Measurements from ENCODE around the gene NR4A2.
"Not testable (repeated sequence)": the region's sequence is repeated elsewhere in the genome, so short reads cannot be mapped to it uniquely, and the experiment has no call there.

The NR4A2 gene

DNA sequence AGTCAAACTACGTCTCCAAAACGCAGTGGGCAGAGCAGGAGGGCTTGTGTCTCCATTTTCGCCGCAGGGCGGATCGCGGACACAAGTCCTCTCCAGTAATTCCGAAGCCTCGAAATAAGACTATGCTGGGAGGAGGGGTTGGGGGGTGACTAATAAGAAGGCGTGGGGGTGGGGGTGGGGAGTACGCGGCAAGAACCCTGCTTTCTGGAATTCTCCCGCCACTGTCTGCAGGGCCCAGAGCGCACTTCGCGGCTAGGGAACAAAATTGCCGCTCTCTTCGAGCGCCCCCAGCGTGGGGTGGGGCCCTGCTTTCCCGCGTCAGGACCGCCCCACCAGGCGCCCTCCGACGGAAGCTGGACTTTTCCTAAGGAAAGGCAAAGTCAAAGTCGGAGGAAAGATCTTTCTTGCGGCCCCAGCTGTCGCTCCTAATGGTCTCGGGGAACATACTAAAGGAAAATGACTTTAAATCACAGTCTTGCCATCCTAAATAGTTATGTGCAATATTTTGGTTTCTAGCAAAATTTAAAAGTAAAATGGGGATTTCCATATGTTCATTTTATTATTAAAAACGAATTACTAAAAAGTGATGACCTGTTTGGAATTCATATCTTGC is 11.9 kb downstream of the NR4A2 start:
- no peak for DNase-seq

DNA sequence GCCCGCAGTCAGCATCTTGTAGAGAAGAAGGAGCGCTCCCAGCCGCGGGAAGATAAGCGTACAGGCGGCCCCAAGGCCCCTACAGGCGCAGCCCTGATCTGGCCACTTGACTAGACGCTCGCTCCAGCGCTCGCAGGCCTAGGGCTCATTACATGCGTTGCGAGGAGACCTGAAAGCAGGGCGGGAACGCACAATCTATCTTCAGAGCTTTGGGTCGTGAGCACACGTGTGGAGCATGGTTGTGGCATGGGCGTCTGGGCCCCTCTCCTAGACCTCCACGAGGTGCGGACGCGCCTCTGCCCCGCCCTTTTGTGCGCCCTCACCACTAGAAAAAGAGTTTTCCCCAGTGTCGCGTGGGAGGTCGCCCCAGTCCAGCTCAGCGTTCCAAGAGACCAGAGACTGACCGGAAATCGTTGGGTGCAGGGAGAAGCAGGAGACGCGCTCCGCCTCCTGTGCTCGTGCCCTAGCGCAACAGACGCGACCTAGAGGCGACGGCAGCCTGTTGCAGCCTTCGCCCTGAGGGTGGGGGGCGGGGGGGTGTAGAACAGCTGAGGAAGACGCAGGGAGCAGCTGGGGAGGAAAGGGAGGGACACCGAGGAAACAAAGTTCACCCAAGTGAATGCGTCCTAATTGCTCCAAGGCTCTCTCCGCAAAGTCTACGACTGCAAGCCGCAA is 12.6 kb downstream of the NR4A2 start:
- DNase-seq = no peak

DNA sequence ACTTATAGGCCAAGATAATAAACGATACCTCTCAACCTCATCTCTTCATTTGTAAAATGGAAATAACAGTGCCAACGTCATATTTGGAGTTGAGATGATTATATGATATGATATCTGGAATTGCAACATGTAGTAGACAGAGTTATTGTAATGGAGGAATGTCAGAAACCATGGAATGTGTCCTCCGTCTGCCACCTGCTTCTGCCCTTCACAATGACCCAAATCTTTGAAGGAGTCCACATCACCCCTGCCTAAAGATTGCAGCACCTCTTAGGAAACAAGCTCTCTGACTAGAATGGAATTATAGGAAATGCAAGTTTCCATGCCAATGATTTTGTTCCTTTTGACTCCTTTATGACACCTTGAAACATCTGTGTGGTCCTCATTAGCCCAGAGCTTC is 14.9 kb downstream of the NR4A2 start:
- no peak for DNase-seq

DNA sequence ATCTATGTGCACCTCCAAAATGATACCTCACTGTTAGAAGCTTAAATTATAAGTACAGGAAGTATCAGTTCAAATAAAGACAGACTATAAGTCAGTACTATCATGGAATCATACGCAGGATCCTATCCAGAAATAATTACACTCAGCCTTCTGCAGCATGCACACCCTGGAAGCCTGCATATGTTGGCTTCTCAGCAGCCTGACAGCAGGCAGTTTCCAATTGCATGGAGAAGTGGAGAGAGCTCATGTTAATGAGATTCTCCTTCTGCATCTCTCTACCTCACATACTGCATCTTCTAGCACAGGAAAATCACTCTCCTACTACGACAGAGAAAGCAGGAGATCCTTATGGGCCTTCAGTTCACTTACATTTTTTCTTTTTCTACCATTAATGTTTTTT is 20.5 kb downstream of the NR4A2 start:
- no peak for DNase-seq

DNA sequence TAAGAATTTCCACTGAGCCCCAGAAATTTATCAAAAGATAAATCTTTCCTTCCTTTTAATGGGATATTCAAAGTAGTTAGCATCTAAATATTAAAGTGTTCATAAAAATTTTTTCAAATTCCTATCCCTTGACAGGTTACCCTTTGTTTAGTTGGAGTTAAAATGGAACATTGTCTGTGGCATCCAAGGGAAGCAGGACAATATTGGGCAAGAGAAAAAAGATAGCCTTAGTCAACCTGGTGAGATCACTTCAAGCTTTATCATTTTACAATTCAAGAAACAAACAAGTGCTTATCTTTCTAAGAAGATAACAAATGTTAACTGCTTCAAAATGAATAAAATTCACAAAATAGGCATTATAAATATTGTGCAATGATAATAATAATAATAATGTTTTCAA is 21.7 kb downstream of the NR4A2 start:
- no peak for DNase-seq

DNA sequence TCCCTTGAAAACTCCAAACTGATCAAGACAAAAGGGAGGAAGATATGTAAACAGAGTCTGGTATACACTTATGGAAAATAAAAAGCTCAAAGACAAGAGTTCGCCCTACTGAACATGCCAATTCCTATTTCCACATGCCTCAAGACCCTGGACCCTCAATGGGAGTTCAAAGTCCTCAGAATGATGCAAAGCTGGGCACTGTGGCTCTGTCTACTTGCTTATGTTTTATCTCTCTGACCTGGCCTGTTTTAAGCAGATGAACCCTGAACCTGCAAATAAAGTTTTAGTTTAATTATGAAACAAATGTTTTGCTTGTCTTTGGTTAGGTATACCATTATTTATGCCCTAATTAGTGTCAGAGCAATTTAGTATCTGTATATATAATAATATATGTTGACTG is 22.6 kb downstream of the NR4A2 start:
- no peak for DNase-seq

DNA sequence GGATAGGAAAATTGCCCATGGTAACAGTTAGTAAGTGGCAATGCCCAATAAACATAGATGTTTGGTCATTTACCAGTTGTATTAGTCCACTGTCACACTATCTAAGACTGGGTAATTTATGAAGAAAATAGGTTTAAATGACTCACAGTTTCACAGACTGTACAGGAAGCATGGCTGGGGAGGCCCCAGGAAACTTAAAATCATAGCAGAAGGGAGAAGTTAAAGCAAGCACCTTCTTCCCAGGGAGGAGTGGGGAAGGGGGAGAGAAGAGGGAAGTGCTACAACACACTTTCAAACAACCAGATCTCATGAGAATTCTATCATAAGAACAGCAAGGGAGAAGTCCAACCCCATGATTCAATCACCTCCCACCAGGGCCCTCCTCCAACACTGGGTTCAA is 23.4 kb downstream of the NR4A2 start:
- no peak for DNase-seq

DNA sequence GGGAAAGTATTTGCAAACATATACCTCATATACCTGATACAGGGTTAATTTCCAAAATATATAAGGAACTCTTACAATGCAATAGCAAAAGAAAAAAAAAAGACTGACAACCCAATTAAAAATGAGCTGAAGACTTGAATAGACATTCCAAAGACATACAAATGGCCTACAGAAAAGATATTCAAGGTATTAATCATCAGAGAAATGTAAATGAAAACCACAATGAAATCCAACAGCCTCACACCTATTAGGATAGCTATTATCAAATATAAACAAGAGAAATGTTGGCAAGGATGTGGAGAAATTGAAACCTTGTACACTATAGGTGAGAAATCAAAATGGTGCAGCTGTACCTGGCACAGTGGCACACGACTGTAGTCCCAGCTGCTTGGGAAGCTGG is 25.7 kb downstream of the NR4A2 start:
- no peak for DNase-seq

DNA sequence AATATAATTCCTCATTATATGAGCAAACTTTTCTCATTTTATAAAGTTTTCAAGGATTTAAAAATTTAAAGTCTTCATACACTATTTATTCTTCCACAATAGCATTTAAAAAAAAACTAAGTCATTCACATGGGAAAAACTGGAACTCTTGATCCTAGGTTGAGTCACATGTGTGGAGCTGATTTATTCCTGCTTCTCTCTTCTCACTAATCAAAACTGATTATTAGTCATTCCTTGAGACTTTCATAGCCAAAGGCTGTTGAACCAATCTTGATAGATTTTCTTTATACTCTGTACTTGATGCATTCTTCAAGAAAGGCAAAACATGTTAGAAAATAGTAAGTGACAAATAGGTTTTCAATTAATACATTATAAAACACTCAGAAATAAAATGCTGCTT is 27.4 kb downstream of the NR4A2 start:
- DNase-seq = no peak

DNA sequence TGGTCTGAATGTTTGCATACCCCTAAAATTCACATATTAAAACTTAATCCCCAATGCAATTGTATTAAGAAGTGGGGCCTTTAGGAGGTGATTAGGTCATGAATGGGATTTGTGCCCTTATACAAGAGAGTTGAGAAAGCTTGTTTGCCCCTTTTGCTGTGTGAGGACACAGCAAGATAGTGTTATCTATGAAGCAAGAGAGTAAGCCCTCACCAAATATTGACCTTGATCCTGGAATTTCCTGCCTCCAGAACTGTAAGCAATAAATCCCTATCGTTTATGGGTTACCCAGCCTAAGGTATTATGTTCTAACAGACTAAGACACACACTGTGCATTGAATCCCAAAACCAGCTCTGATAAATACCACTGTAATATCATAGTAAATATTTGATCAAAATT is 32.2 kb downstream of the NR4A2 start:
- no peak for DNase-seq

DNA sequence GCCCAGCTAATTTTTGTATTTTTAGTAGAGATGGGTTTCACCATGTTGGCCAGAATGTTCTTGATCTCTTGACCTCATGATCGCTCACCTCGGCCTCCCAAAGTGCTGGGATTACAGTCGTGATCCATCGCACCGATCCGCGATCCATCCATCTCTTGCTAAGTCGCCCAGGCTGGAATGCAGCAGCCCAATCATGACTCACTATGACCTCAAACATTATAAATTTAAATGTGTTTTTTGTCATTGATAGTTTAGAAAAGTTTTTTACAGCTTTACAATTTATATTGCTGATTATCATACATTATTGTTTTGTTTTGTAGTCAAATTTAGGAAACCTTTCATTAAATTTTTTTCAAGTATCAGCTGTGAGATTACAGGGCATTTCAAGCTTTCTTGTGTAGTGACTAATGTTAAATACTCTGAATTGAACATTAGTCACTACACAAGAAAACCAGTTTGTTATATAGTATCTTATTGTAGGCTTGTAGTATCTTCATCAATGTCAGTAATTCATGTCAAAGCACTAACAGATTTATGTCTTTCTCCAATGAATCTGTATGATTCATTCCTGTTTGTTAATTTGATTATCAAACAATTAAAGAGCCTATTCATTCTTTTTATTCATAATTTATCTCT is 37.5 kb downstream of the NR4A2 start:
- DNase-seq = no peak

DNA sequence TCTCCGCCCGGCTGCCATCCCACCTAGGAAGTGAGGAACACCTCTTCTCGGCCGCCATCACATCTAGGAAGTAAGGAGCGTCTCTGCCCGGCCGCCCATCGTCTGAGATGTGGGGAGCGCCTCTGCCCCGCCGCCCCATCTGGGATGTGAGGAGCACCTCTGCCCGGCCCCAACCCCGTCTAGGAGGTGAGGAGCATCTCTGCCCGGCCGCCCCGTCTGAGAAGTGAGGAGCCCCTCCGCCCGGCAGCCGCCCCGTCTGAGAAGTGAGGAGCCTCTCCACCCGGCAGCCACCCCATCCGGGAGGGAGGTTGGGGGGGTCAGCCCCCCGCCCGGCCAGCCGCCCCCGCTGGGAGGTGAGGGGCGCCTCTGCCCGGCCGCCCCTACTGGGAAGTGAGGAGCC is 39.1 kb downstream of the NR4A2 start:
- not testable (repeated sequence) for DNase-seq

DNA sequence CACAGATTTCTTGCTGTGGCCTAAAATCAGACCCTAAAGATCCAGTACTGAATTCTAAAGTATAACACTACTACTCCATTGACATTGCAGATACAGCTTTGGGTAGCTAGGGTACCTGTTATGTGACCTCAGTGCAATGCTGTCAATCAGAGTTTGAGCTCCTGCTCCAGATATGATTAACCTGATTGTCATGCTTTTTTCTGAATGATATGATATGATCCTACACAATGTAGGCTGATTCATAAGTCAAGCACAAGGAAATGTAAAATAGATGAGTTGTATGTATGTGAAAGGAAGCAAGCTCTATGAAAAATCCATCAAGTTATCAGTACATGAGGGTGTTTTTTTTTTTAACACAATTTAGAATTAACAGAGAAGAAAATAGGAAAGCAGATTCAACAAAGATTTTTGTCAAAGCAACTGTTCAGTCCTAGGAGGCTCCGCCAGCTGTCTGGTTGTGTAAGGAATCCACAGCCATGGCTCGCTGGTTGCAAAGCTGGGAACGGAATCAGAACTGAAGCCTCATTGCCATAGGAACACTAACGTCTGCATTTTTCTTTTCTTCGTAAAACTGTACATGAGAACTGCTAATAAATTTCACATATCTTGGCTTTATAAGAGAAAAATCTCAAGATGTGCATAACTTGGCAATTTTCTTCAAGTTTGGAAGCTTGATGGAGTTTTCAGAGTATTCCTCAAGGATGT is 52.9 kb downstream of the NR4A2 start:
- DNase-seq = no peak
